Measurements from ENCODE around the gene OPCML.

Gene OPCML

DNA sequence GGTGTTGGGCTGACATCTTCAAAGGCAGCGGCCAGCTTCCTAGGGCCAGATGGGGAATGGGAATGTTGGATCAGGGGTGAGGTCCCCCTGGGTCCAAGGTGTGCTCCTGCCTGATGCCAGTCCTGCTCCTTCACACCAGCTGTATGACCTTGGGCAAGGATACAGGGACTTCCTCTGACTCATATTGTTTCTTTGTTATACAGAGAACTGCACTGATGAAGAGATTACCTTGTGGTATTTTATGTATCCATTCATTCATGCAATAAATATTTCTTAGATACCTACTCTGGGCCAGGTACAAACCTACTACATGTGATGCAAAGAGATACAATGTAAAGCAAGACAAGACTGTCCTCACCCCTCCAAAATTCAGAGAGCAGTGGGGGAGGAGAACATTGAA, 3.9 kb upstream of the OPCML start:
- no peak for FAIRE-seq

DNA sequence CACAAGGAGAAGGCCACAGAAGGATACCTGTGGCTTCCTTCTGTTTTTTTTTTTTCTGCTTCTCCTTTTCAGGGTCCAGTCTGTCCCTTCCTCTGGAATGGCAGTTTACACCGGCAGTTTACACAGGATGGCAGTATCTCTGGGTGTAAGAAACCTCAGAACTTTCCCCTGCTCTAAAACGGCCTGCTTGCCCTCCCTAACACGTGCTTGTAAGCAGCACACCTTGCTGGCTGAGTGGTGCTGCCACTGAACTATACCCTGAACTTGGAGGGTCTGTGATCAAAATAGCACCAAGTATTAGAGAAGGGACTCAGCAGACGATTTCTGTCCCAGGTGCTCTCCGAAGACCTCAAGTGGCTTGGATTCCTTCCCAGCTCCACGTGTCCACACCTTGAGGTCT, 904 bp upstream of the OPCML start:
- no peak for FAIRE-seq

DNA sequence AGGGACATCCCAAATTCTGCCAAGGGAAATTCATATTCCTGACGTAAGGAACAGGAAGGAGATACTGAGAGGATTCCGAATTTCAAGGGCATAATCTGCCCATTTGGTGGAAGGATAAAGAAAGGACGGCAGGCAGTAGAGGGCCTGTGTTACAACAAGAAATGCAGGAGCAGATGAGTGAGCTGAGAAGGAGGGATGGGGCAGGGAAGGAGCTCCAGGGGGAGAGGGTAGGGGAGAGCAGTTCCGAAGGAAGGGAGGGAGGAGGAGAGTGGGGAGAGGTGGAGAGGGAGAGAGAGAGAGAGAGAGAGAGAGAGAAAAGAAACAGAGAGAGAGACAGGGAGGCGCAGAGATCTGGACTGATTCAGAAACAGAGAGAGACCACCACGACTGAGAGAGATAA, 843 bp downstream of the OPCML start:
- no peak for FAIRE-seq

DNA sequence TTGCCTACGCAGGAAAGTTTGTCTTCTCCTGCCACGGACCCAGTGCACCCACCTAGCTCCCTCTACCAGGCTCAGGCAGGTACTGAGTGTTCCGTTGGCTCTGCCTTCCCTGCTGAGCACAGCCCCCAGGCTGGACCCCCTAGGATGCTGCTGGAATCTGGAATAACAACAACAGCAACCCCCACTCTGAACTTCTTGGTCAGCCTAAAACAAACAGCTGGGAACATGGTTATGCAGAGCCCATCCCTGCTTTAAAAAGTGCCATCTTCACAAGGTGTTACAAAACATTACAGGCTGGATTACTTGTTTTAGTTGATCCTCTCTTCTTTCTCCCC, 1.8 kb downstream of the OPCML start:
- FAIRE-seq = no peak

DNA sequence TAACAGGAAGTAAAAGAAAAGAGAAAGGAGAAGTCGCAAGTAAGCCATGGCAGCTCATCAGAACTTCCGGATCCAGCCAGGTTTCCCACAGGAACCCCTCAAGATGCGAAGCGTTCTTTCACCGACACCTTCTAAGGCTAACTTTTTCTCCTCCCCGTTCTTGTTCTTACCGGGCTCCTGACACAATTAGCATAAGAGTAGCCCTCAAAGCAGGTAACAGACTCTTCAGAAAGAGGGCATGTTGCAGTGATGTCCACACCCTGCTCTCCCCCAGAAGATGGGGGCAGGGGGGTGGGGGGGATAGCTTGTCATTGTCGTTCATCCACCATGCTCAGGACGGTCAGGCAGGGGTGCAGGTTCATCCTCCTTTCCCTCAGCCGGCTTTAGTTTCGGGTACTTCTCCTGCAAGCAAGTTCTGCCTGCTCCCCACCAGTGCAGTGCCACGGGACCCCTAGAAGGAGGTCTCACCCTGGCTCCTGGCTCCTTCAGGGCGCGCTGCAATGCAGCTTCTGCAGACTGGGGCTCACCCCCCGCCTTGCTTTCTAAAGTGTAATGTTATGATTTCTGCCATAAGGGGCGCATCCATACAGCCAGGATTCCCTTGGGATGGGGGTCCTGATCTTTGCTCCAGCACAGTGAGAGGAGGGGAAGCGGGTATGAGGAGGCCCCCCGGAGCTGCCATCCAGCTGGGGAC, 2.3 kb downstream of the OPCML start:
- no peak for FAIRE-seq

DNA sequence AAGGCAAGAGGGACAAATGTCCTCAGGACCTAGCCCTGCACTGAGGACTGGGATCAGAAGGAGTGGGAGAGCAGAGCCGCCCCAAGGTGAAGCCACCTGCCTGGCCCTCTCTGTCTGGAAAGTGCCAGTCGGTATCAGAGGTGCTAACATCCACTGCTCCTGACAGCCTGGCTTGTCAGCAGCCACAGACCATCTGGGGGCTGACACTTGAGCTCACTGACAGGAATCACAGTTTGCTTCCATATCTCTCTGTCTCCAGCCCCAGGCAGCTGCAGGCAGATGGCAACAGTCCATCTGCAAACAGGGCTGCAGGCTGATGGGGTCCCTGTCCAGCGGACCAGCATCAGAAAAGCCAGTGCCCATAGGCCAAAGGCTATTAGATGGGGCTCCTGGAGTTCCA, 5.5 kb downstream of the OPCML start:
- no peak for FAIRE-seq

DNA sequence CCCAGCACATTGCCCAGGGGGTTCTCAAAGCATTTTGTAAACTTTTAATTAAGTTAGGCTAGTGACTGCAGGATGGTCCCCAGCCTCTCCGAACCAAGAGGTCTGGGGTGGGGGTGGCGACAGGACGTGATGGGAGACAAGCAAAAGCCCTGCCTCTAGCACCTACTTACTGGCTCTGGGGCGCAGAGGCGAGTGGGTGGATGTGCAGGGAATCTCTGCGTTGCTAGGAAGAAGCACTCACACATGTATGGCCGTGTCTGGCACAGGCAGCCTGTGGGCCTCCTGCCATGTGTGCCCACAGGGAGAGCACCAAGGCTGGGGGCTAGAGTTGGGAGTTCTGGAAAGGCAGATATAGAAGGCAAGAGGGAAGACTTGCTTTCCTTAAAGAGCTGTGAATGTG, 6.3 kb downstream of the OPCML start:
- no peak for FAIRE-seq

DNA sequence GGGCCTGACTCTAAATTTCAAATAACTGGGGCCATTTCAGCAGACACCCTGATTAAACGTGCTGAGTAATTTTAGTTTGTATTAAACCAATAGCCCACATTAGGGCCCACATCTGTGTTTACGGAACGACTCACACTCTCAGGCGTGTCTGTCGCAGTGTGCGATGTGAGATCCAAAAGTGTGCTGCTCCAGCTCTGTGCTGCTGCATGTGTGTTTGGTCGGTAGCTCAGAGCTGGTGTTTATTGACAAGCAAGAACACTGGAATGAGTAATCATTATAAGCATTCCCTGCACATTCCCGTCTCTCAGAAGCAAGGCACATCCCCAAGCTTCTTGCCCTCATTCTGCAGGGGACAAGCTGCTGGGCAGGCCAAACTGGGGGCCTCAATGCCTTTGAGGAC, 7.8 kb downstream of the OPCML start:
- FAIRE-seq = no peak

DNA sequence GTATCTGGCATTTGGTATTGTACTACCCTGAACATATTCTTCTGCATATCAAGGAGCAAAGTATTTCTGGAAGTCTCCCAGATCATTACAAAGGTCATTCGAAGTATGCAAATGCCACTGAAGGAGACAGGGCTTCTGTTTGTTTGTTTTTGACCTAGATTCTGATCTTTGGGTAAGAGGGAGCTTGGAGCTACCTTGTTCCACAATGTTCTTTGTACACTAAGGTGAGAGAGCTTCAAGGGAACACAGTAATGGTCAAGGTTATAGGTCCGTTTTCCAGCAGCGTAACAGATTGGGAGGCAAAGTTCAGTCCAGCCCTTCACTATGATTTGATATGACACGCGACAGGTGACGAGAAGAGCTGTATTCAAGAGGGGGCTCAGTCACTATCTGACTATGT, 10.0 kb downstream of the OPCML start:
- no peak for FAIRE-seq

DNA sequence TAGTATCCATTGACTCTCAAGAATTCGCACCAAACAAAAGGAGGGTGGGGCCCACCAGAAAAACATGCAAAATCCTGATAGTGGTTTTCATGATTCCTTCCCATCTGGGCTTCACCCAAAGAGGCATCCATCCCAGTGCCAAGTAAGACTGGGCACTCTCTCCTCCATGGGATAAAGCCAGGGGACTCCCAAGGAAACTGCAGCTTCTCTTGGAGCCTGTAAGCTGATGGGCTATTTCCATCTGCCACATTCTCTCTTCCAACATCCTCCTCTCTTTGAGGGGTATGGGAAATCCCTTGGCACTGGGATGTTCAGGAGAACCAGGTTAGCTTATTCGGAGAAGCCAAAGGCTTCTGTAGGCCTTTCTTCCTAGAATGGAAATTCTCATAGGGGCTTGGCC, 10.8 kb downstream of the OPCML start:
- FAIRE-seq = no peak

DNA sequence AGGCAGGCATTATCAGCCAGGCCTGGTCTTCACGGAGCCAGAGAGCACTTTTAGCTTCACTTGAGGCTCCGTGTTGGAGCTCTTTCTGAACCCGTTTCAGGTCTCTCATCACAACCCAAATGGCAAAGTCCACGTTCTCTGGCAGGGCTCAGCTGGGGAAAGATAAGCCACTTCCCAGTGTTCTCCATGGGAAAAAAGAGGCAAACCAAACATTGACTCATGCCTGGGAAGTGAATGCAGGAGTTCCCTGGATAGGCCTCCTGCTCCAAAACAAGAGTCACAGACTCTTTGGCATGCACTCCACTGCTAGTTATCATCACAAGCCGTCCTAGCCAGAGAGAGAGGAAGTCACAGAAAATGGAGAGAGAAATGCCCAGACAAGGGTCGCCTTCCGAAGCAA, 11.6 kb downstream of the OPCML start:
- no peak for FAIRE-seq

DNA sequence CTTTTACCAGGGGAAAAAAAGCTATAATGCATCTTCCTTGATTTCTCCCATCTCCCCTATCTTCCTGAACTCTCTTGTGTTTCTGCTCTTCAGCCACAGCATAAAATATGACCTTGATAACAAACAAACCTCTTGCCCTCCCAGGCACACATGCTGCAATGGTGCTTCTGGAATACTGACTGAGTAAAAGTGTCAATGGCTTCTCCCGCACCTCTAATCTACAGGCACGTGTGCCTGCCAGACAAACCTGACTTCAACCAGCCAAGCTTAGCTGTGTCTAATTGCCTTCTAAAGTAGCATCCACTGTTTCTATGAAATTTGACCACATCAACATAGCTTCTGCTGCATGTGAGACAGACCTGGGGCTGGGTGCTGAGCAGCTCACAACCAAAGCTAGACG, 12.7 kb downstream of the OPCML start:
- FAIRE-seq = no peak

DNA sequence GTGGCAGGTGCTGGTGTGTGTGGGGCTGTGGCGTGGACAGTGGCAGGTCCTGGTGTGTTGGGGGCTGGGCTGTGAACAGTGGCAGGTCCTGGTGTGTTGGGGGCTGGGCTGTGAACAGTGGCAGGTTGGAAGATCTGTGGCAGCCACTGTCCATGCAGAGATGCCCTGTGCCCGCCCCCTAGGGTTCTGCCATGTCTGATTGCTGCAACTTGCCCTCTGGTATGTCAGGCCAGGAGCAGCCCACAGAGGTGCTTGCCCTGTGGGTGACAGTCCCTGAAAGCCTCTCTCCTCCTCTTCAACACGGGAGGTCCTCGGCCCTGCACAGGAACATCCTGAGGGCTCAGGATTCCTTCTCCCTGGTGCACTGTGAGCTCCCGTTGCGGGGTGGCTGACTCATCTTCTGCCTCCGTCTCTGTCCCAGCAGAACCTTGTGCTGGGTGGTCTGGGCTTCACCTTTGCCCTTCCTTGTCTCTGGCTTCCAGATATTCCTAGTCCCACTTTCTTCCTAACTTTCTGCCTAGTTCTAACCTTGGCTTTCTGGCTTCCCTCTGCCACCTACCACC, 13.5 kb downstream of the OPCML start:
- no peak for FAIRE-seq

DNA sequence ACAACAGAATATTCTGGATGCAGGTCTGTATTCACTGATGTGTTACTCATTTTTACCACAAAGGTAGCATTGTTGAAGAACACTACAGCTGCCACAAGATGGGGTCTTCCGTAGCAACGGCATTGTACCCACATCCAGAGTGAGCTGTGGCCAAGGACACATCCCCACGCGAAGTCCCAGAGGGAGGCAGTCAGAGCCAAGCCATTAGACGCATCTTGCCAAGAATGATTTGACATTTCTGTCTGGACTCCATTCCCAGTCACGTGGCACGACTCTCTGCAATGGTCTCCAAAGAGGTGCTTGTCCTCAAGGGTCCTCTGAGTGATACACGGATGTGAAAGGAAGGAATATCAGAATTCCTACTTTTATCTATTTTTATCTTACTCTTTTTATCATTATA, 15.5 kb downstream of the OPCML start:
- FAIRE-seq = no peak

DNA sequence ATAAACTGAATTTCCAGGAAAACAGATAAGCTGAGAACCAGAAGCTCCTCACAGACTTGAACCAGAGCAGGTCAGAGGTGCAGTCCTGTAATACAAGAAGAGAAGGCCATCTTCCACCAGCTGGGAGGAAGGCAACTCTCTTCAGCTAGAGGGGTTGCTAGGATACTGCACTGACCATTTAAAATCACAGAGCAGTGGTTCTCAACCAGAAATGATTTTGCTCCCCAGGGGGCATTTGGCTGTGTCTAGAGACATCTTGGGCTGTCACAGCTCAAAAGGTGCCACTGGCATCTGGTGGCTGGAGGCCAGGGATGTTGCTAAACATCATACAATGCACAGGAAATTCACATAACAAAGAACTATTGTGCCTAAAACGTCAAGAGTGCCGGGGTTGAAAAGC, 17.2 kb downstream of the OPCML start:
- FAIRE-seq = no peak

DNA sequence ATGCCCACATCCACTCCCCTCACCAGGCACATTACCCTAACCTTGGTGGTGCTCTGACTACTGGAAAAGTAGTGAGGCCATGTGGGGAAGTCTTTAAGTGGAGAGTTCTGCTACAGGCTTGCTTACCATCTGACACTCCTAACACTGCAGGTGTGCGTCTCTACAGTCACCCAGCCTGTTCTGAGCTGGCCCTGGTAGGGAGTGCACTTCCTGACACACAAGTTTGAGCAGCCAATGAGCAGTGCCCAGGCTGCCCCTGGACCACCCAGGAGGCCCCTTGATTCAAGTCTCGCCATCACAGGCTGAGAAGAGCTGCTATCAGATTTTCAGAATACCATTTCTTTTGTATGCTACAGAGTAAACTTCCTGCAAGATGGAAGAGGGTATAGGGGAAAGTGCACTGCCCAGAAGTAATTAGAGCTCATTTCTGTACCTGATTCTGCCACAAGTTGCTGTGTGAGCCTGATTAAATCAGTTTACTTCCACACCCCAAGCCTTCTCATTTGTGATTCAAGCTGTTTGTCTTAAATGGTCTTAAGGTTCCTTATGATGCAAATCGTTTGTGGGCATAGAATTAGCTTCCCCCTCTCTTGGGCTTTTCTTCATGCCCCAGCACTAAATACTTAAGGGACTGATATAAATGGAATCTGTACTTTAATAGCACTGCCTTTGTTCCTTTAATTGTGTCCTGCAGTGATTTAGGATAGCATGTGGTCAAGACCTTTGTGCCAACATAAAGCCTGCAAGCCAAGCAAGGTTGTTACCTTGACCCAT, 22.2 kb downstream of the OPCML start:
- FAIRE-seq = no peak

DNA sequence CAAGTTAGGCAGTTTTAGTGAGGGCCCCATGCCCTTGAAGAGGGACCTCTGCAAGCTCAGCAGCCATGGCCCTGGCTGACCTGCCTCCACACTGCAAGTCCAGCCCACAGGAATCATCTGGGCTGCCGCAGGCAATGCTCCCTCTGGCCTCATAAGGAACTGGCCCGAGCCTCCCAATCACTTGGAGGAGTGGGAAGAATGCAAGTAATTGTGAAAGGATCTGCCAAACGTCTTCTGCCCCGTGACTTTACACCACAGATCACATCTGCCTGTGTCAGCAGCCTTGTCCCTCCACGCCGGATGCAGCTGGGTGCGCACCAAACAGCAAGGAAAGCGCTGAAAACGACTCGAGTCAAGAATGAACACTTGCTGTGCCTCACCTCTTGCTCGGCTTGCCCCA, 23.8 kb downstream of the OPCML start:
- FAIRE-seq = no peak

DNA sequence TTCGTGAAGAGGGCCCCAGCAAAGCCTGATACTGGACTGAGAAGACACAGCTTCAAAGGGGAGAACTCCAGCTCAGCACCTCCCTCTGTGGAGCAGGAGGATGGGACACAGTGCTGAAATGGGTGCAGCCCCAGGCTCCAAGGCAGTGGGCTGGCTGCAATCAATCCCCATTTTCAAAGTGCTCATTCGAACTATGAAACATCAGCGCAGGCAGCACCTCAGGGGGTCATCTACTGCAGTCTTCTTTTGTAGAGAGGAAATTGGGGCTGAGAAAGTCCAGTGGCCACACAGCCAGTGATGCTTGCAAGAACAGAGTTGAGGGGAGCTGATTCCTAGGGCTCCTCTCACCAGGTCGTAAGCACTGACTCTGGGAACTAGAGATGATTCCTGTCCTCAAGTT, 25.1 kb downstream of the OPCML start:
- FAIRE-seq = no peak

DNA sequence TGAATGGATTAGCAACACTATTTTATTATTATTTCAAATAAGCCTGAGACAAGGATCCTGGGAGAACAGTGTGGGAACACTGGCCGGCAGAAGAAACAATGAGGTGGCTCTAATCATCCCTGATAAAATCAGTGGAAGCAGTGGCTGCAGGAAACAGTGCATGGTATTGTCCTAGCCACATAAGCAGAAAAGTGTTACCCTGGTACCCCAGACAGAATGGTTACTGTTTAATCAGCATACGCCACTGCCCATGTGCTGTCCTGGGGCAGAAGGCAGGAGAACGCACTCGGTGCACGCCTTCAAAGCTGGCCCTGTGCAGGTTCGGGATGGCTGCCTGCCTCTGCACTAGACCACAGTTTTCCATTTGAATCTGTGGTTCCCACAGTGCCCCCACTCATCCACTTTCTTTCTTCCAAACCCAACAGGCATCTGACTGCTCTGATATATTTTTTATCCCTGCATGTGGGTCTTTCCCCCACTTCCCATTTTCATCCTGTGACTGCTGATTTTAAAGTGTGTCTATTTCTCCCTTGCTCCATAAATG, 25.7 kb downstream of the OPCML start:
- no peak for FAIRE-seq

DNA sequence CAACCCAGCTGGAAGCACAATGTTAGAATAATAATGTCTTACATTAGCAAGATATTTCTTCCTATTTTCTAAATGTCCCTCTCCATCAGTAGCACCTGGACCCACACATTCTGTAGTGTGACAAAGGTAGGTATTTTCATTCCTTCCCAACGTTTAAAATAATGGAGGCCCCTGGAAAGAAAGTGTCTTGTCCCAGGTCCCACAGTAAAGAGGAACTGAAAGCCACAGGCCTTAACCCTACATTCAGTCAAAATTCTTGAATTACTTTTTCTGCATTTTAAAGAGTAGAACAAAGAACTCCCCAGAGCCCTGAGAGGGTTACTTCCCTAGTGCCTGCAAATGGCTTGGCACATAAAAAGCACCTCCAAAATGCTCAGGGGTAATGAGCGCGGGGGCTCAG, 26.3 kb downstream of the OPCML start:
- FAIRE-seq = no peak

DNA sequence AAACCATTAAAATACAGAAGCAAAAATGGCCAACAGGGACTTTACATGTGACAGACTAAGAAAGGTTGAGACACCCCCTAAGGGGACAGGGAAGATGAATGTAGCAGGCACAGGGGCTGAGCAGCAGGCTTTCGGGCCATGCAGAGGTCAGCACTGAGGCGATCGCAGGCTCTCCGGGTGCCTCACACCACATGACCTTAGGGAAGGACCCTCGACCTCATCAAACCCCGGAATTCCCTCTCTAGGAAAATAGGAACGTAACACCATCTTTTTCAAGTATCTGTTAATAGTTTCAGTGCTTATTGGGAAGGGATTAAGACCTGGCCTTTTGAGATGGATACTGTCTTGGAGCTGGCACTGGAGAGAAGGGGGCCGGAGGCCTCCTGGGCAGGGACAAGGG, 27.4 kb downstream of the OPCML start:
- no peak for FAIRE-seq

DNA sequence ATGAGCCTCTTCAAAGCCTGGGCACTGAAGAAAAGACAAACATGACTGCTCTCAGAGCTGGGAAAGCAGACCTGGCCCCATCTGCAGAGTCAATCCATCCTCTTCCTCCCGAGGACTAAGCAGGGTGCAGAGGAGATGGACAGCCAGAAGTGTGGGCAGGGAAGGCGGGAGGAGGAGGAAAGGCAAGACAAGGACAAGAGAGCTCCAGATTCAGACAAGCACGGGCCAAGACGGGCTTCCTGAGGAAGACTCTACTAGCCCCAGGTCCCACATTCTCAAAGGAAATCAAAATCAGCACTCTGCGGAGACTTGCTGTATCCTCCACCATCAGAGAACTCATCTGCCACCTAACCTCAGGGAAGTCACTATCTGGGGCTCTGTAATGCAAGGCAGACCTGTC, 28.5 kb downstream of the OPCML start:
- FAIRE-seq = no peak

DNA sequence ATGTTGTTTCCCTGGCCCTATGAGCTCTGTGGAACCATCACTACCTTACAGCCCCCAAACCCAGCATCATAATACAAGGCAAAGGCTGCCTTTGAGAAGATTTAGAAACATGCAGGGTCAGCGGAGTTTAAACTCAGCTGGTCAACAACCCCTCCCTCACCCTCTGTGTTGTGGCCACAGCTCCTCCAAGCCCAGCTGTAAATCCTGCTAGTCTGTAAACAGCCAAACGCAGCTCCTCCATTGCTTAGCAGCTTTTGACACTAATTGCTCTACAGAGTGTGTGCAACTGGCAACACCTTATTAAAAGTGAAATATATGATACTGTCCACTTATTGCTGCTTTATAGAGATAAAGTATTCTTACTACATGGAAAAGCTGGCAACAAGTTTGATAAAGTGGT, 29.1 kb downstream of the OPCML start:
- FAIRE-seq = no peak

All from endometrium (tissue), 2 donors.